Liver (tissue), 9 donors: ENCODE data around the gene APOBEC3B. TPM values are rescaled to one million over a fixed set of nuclear protein-coding genes. Genes with fewer than 3 reads are reported as not detected.

Source experiments
- DNase-seq: peaks from one replicate; pipeline ENCODE4 v3.0.0-alpha.2; 2017; ENCODE audit warnings: low spot score
- H3K27ac ChIP-seq, 2 donors: one replicate each; pipeline ENCODE4 v1.7.0; 2013; ENCODE audit warnings: inconsistent platforms in 2 of 2, low read length in 2 of 2, control low read depth in 1 of 2, low read depth in 1 of 2, mild to moderate bottlenecking in 1 of 2
- H3K27me3 ChIP-seq, 4 donors: one replicate each; pipeline versions ENCODE4 v1.6.1 to v1.7.0; 2013; ENCODE audit warnings: low read length in 3 of 4, inconsistent platforms in 1 of 4, mild to moderate bottlenecking in 1 of 4, moderate library complexity in 1 of 4; ENCODE audit not compliant: control insufficient read depth in 4 of 4, insufficient read depth in 4 of 4
- H3K36me3 ChIP-seq, 4 donors: one replicate each; pipeline versions ENCODE4 v1.6.1 to v1.7.0; 2013; ENCODE audit warnings: low read length in 3 of 4, mild to moderate bottlenecking in 3 of 4, low read depth in 1 of 4, moderate library complexity in 1 of 4; ENCODE audit not compliant: control insufficient read depth in 4 of 4, insufficient read depth in 3 of 4
- H3K4me1 ChIP-seq, 4 donors: one replicate each; pipeline versions ENCODE4 v1.6.1 to v1.7.0; 2013; ENCODE audit warnings: low read length in 3 of 4, mild to moderate bottlenecking in 3 of 4, moderate library complexity in 1 of 4; ENCODE audit not compliant: control insufficient read depth in 4 of 4, insufficient read depth in 4 of 4
- H3K4me3 ChIP-seq, 3 donors: one replicate each; pipeline versions ENCODE4 v1.6.1 to v1.7.0; 2013; ENCODE audit warnings: low read length in 3 of 3, control low read depth in 1 of 3, low read depth in 1 of 3, mild to moderate bottlenecking in 1 of 3
- H3K9ac ChIP-seq, 2 donors: one replicate each; pipeline ENCODE4 v1.7.0; 2013; ENCODE audit warnings: low read length in 2 of 2, mild to moderate bottlenecking in 2 of 2, moderate library complexity in 2 of 2, control low read depth in 1 of 2, low read depth in 1 of 2
- H3K9me3 ChIP-seq, 4 donors: one replicate each; pipeline versions ENCODE4 v1.6.1 to v1.7.0; 2013; ENCODE audit warnings: low read length in 3 of 4; ENCODE audit not compliant: control insufficient read depth in 4 of 4
- EGR1 ChIP-seq, 2 donors: IDR thresholded peaks; 2 replicates each; pipeline ENCODE4 v1.6.1; 2016 to 2018; ENCODE audit warnings: antibody characterized with exemption in 2 of 2, low read depth in 2 of 2
- FOXA1 ChIP-seq: IDR thresholded peaks from 2 replicates; pipeline ENCODE4 v1.6.1; 2016; ENCODE audit warnings: antibody characterized with exemption
- FOXA2 ChIP-seq: IDR thresholded peaks from 2 replicates; pipeline ENCODE4 v1.6.1; 2016; ENCODE audit warnings: antibody characterized with exemption
- GABPA ChIP-seq, 2 donors: IDR thresholded peaks in 1 of 2; conservative IDR thresholded peaks in 1 of 2; 2 replicates each; pipeline ENCODE4 v1.6.1; 2016; ENCODE audit warnings: antibody characterized with exemption in 2 of 2, mild to moderate bottlenecking in 1 of 2, moderate library complexity in 1 of 2
- HNF4A ChIP-seq, 2 donors: conservative IDR thresholded peaks; 2 replicates each; pipeline ENCODE4 v1.6.1; 2016; ENCODE audit warnings: antibody characterized with exemption in 2 of 2, mild to moderate bottlenecking in 2 of 2
- HNF4G ChIP-seq: IDR thresholded peaks from 2 replicates; pipeline ENCODE4 v1.6.1; 2016; ENCODE audit warnings: antibody characterized with exemption
- JUND ChIP-seq, 2 donors: IDR thresholded peaks; 2 replicates each; pipeline ENCODE4 v1.6.1; 2016; ENCODE audit warnings: antibody characterized with exemption in 2 of 2
- NR2F2 ChIP-seq: IDR thresholded peaks from 2 replicates; pipeline ENCODE4 v1.6.1; 2016; ENCODE audit warnings: antibody characterized with exemption
- RAD21 ChIP-seq, 2 donors: IDR thresholded peaks; 2 replicates each; pipeline ENCODE4 v1.6.1; 2016; ENCODE audit warnings: antibody characterized with exemption in 2 of 2, mild to moderate bottlenecking in 2 of 2
- RXRA ChIP-seq, 2 donors: IDR thresholded peaks; 2 replicates each; pipeline ENCODE4 v1.6.1; 2017 to 2018; ENCODE audit warnings: antibody characterized with exemption in 2 of 2, mild to moderate bottlenecking in 1 of 2
- SP1 ChIP-seq: IDR thresholded peaks from 2 replicates; pipeline ENCODE4 v1.6.1; 2018; ENCODE audit warnings: antibody characterized with exemption, mild to moderate bottlenecking
- YY1 ChIP-seq: IDR thresholded peaks from 2 replicates; pipeline ENCODE4 v1.6.1; 2016; ENCODE audit warnings: antibody characterized with exemption, mild to moderate bottlenecking
- WGBS: extraction: QIAGEN DNeasy Blood & Tissue Kit; methylation state at CpG from one replicate; pipeline ENCODE4 v1.1.7; 2013; 5-methylcytosine and 5-hydroxymethylcytosine counted together
- polyA plus RNA-seq, 2 donors: library from polyadenylated mRNA; stranded (reverse) in 1 of 2; unstranded in 1 of 2; fragments of 200-250 nt in 1 of 2; fragments of >200 nt in 1 of 2; fragmentation: Nextera tagmentation in 1 of 2; extraction: Ambion mirVana in 1 of 2; gene quantifications; one replicate each; pipeline versions ENCODE4 v1.2.1 to v1.2.3, GENCODE V29; 2013 to 2015
- total RNA-seq, 2 donors: library from RNA; depleted of rRNA; stranded (reverse); fragments of >200 nt; gene quantifications; one replicate each; pipeline ENCODE4 v1.2.3, GENCODE V29; 2014
- TF ChIP-seq, protein P1 (sequence below): IDR thresholded peaks from 2 replicates; pipeline ENCODE4 v1.6.1; 2016; ENCODE audit warnings: antibody characterized with exemption
- TF ChIP-seq, protein P2 (sequence below): fragments of 150-350 bp; IDR thresholded peaks from 2 replicates; pipeline ENCODE4 v1.5.1; 2017; ENCODE audit warnings: improper control_type of control experiment, low read depth, low read length; ENCODE audit not compliant: missing input control
- TF ChIP-seq, protein P3 (sequence below): IDR thresholded peaks from 2 replicates; pipeline ENCODE4 v1.6.1; 2016; ENCODE audit warnings: antibody characterized with exemption
- TF ChIP-seq, protein P4 (sequence below): IDR thresholded peaks from 2 replicates; pipeline ENCODE4 v1.6.1; 2016; ENCODE audit warnings: antibody characterized with exemption, mild to moderate bottlenecking
- TF ChIP-seq, protein P5 (sequence below): IDR thresholded peaks from 2 replicates; pipeline ENCODE4 v1.6.1; 2016; ENCODE audit warnings: antibody characterized with exemption
- donor health status: healthy.
- donor health status: healthy.
- donor health status: healthy.
- donor health status: healthy.
- donor health status: healthy.

The APOBEC3B gene
- total and polyA plus RNA-seq, 4 donors = 0.08 to 6.0 (median 0.88) TPM

DNA sequence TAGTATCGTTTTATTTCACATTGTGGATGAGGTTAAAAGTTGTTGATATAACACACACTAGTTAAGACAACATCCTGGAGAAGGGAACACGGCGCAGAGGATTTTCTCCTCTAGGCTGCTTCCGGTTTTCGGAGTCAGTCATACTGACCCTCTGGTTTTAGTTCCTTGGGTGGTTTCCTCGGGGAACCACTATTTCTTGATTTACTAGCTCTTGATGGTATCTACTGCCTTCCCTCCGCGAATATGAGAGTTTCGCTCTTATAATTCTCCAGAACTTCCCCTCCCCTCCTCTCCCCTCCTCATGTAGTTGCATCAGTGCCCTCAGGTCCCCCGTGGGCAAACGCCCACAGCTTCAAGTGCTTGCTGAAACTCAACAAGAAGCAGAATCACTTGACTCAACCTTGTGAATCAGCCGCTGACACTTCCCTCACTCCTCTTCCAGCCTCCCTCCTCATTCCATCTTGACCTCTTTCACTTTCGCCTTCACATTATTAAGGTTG lies 40.6 kb upstream of the APOBEC3B start:
- Histone ChIP-seq H3K4me1 (no peaks in the 10 kb centered on the region), H3K27me3 (peaks cover 0 to 3% (median under 1%) of the 10 kb centered on the region in 4 donors), H3K9ac (no peak overlapping the region), H3K36me3 (no peaks in the 10 kb centered on the region), H3K9me3 (no peaks in the 10 kb centered on the region), H3K4me3 (no peak overlapping the region), H3K27ac (peak overlapping the region in 1 of 2 donors; percentile 54)
- TF ChIP-seq RXRA (IDR thresholded peaks at IDR 0.05) (no peak), EGR1 (IDR thresholded peaks at IDR 0.05; ENCODE audit: low read depth in 2 of 2) (no peak), YY1 (no peak), HNF4A (conservative IDR thresholded peaks at IDR 0.05) (no peak), FOXA1 (no peak), FOXA2 (no peak), GABPA (IDR thresholded peaks at IDR 0.05 in 1 of 2, conservative IDR thresholded peaks at IDR 0.05 in 1 of 2) (no peak), NR2F2 (no peak), RAD21 (IDR thresholded peaks at IDR 0.05) (no peak), HNF4G (no peak), SP1 (no peak), JUND (IDR thresholded peaks at IDR 0.05) (no peak)
- TF ChIP-seq, protein P1, sequence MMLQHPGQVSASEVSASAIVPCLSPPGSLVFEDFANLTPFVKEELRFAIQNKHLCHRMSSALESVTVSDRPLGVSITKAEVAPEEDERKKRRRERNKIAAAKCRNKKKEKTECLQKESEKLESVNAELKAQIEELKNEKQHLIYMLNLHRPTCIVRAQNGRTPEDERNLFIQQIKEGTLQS = no peak
- TF ChIP-seq, protein P2, sequence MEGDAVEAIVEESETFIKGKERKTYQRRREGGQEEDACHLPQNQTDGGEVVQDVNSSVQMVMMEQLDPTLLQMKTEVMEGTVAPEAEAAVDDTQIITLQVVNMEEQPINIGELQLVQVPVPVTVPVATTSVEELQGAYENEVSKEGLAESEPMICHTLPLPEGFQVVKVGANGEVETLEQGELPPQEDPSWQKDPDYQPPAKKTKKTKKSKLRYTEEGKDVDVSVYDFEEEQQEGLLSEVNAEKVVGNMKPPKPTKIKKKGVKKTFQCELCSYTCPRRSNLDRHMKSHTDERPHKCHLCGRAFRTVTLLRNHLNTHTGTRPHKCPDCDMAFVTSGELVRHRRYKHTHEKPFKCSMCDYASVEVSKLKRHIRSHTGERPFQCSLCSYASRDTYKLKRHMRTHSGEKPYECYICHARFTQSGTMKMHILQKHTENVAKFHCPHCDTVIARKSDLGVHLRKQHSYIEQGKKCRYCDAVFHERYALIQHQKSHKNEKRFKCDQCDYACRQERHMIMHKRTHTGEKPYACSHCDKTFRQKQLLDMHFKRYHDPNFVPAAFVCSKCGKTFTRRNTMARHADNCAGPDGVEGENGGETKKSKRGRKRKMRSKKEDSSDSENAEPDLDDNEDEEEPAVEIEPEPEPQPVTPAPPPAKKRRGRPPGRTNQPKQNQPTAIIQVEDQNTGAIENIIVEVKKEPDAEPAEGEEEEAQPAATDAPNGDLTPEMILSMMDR = no peak
- TF ChIP-seq, protein P3, sequence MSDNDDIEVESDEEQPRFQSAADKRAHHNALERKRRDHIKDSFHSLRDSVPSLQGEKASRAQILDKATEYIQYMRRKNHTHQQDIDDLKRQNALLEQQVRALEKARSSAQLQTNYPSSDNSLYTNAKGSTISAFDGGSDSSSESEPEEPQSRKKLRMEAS = no peak
- TF ChIP-seq, protein P4, sequence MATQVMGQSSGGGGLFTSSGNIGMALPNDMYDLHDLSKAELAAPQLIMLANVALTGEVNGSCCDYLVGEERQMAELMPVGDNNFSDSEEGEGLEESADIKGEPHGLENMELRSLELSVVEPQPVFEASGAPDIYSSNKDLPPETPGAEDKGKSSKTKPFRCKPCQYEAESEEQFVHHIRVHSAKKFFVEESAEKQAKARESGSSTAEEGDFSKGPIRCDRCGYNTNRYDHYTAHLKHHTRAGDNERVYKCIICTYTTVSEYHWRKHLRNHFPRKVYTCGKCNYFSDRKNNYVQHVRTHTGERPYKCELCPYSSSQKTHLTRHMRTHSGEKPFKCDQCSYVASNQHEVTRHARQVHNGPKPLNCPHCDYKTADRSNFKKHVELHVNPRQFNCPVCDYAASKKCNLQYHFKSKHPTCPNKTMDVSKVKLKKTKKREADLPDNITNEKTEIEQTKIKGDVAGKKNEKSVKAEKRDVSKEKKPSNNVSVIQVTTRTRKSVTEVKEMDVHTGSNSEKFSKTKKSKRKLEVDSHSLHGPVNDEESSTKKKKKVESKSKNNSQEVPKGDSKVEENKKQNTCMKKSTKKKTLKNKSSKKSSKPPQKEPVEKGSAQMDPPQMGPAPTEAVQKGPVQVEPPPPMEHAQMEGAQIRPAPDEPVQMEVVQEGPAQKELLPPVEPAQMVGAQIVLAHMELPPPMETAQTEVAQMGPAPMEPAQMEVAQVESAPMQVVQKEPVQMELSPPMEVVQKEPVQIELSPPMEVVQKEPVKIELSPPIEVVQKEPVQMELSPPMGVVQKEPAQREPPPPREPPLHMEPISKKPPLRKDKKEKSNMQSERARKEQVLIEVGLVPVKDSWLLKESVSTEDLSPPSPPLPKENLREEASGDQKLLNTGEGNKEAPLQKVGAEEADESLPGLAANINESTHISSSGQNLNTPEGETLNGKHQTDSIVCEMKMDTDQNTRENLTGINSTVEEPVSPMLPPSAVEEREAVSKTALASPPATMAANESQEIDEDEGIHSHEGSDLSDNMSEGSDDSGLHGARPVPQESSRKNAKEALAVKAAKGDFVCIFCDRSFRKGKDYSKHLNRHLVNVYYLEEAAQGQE = no peak
- TF ChIP-seq, protein P5, sequence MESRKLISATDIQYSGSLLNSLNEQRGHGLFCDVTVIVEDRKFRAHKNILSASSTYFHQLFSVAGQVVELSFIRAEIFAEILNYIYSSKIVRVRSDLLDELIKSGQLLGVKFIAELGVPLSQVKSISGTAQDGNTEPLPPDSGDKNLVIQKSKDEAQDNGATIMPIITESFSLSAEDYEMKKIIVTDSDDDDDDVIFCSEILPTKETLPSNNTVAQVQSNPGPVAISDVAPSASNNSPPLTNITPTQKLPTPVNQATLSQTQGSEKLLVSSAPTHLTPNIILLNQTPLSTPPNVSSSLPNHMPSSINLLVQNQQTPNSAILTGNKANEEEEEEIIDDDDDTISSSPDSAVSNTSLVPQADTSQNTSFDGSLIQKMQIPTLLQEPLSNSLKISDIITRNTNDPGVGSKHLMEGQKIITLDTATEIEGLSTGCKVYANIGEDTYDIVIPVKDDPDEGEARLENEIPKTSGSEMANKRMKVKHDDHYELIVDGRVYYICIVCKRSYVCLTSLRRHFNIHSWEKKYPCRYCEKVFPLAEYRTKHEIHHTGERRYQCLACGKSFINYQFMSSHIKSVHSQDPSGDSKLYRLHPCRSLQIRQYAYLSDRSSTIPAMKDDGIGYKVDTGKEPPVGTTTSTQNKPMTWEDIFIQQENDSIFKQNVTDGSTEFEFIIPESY = no peak
- no peak for DNase-seq
- WGBS = 67% methylated on average over 13 of the region's 13 CpGs
